GM18858 (cell line): ENCODE results near the gene FBXO5.
"Not testable (repeated sequence)": the region's sequence is repeated elsewhere in the genome, so short reads cannot be mapped to it uniquely, and the experiment has no call there.

Experiments
- ATAC-seq: cut with Tn5 transposase; IDR thresholded peaks from one replicate; pipeline ENCODE4 v1.9.1; 2021; ENCODE audit not compliant: unreplicated experiment

The FBXO5 gene

GRCh38 chr6:152982904-152983636 is at the start of gene FBXO5:
Gene FBXO5 (minus strand): TSS chr6:152983041. CDS start chr6:152982959, 82 bp downstream.
- ATAC-seq, result peak; percentile 81

- ATAC-seq, result no peak
Measured at GRCh38 chr6:153032255-153032882, 49.5 kb upstream of the FBXO5 start.

GRCh38 chr6:153031335-153031955 is 48.6 kb upstream of the FBXO5 start:
- no peak for ATAC-seq

- no peak for ATAC-seq
Measured at GRCh38 chr6:153028963-153029362, 46.1 kb upstream of the FBXO5 start.

- no peak for ATAC-seq
Measured at GRCh38 chr6:153028286-153028685, 45.4 kb upstream of the FBXO5 start.

- no peak for ATAC-seq
Measured at GRCh38 chr6:153027480-153027879, 44.6 kb upstream of the FBXO5 start.

- no peak for ATAC-seq
Measured at GRCh38 chr6:153024709-153025017, 41.8 kb upstream of the FBXO5 start.

GRCh38 chr6:153023977-153024708 is 41.3 kb upstream of the FBXO5 start:
- peak; percentile 99 for ATAC-seq

- ATAC-seq, result no peak
Measured at GRCh38 chr6:153018355-153018754, 35.5 kb upstream of the FBXO5 start.

GRCh38 chr6:153016846-153017245 is 34.0 kb upstream of the FBXO5 start:
- no peak for ATAC-seq

GRCh38 chr6:153015094-153015640 is 32.3 kb upstream of the FBXO5 start:
- ATAC-seq, result no peak

GRCh38 chr6:153013438-153013837 is 30.6 kb upstream of the FBXO5 start:
- no peak for ATAC-seq

- no peak for ATAC-seq
Measured at GRCh38 chr6:153012856-153013255, 30.0 kb upstream of the FBXO5 start.

GRCh38 chr6:153003366-153003690 is 20.5 kb upstream of the FBXO5 start:
- ATAC-seq, result no peak

- peak; percentile 89 for ATAC-seq
Measured at GRCh38 chr6:153002613-153003365, 19.9 kb upstream of the FBXO5 start, which contains the start of gene MTRF1L. Gene MTRF1L (minus strand): TSS chr6:153002709. CDS start chr6:153002685, 24 bp downstream.

GRCh38 chr6:153001767-153002612 is 19.1 kb upstream of the FBXO5 start:
- ATAC-seq, result no peak

GRCh38 chr6:153000790-153001189 is 17.9 kb upstream of the FBXO5 start:
- not testable (repeated sequence) for ATAC-seq

- ATAC-seq, result no peak
Measured at GRCh38 chr6:153000243-153000642, 17.4 kb upstream of the FBXO5 start.

GRCh38 chr6:152999538-152999937 is 16.7 kb upstream of the FBXO5 start:
- ATAC-seq, result not testable (repeated sequence)

GRCh38 chr6:152993847-152994246 is 11.0 kb upstream of the FBXO5 start:
- no peak for ATAC-seq
